Keratinocyte (primary cell): Measurements from ENCODE around the gene WLS.

Experiments
- CTCF ChIP-seq, 3 experiments: IDR thresholded peaks in 1 of 3; conservative IDR thresholded peaks in 1 of 3; optimal IDR thresholded peaks in 1 of 3; 2 replicates in 2 of 3; 3 replicates in 1 of 3; pipeline versions ENCODE3 to v1.5.1; 2011; ENCODE audit warnings: low read length in 3 of 3, mild to moderate bottlenecking in 3 of 3, moderate library complexity in 2 of 3, control low read depth in 1 of 3, inconsistent platforms in 1 of 3; ENCODE audit not compliant: insufficient read depth in 2 of 3; ENCODE audit errors: extremely low read depth in 1 of 3
- EZH2 ChIP-seq: IDR thresholded peaks from one replicate; pipeline ENCODE4 v1.6.1; 2012; ENCODE audit warnings: inconsistent platforms, mild to moderate bottlenecking, low read length, moderate library complexity

- TF ChIP-seq CTCF (optimal IDR thresholded peaks at IDR 0.05 in 1 of 3, IDR thresholded peaks at IDR 0.05 in 1 of 3, conservative IDR thresholded peaks at IDR 0.05 in 1 of 3; ENCODE audit: extremely low read depth in 1 of 3, insufficient read depth in 2 of 3, low read length in 3 of 3) = no peak
- no peak for TF ChIP-seq EZH2
Measured at GRCh38 chr1:68211761-68212380, 20.5 kb downstream of the WLS start.
